Epithelial cell of proximal tubule (primary cell): ENCODE data around the gene AGMAT. TPM values are rescaled to one million over a fixed set of nuclear protein-coding genes. Genes with fewer than 3 reads are reported as not detected.

Experiments
- DNase-seq: peaks from one replicate; pipeline ENCODE4 v3.0.0-alpha.2; 2011; ENCODE audit warnings: low read depth
- H3K4me3 ChIP-seq: 2 replicates; pipeline ENCODE4 v1.5.1; 2011; ENCODE audit warnings: low read depth, mild to moderate bottlenecking, low read length
- total RNA-seq: library from RNA; depleted of rRNA; stranded (reverse); fragments of >200 nt; gene quantifications from 2 replicates; pipeline ENCODE4 v1.2.3, GENCODE V29; 2015
- TF ChIP-seq, protein P1 (sequence below): conservative IDR thresholded peaks from 2 replicates; pipeline ENCODE4 v1.5.1; 2012; ENCODE audit warnings: low read depth, mild to moderate bottlenecking, low read length

The AGMAT gene
- total RNA-seq, 1 donor from 2014 or later: 3.2 TPM

DNA sequence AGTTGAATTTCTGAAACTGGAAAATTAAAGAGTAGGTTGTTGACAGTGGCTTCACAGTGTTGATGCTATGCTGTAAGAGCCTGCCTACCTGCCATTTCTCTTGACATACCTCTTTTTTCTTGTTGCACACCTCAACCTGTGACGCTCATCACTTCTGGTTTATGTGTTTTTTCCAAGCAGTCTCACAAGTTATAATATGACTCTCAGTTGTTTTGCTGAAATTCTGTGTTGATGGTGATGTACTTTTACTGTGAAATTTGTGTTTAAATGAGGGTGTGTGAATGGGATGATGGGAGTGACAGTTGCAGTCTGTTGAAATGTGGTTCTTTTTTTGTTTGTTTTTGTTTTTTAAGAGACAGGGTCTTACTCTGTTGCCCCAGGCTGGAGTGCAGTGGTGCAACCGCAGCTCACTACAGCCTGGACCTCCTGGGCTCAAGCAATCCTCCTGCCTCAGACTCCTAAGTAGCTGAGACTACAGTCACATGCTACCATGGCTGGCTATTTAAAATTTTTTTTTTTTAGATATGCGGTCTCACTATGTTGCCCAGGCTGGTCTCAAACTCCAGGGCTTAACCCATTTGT, 39.4 kb upstream of the AGMAT start:
- DNase-seq: no peak
- TF ChIP-seq, protein P1, sequence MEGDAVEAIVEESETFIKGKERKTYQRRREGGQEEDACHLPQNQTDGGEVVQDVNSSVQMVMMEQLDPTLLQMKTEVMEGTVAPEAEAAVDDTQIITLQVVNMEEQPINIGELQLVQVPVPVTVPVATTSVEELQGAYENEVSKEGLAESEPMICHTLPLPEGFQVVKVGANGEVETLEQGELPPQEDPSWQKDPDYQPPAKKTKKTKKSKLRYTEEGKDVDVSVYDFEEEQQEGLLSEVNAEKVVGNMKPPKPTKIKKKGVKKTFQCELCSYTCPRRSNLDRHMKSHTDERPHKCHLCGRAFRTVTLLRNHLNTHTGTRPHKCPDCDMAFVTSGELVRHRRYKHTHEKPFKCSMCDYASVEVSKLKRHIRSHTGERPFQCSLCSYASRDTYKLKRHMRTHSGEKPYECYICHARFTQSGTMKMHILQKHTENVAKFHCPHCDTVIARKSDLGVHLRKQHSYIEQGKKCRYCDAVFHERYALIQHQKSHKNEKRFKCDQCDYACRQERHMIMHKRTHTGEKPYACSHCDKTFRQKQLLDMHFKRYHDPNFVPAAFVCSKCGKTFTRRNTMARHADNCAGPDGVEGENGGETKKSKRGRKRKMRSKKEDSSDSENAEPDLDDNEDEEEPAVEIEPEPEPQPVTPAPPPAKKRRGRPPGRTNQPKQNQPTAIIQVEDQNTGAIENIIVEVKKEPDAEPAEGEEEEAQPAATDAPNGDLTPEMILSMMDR: no peak
- no peak overlapping the region for H3K4me3 ChIP-seq

DNA sequence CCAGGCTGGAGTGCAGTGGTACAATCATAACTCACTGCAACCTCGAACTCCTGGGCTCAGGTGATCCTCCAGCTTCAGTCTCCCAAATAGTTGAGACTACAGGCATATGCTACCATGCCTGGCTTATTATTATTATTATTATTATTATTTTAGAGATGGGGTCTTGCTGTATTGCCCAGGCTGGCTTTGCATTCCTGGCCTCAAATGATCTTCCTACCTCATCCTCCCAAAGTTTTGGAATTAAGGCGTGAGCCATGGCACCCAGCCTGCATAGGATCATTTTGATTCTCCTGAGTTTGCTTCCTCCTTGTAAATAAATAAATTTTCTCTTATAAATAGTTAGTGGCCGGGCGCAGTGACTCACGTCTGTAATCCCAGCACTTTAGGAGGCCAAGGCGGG, 38.6 kb upstream of the AGMAT start:
- TF ChIP-seq, protein P1: no peak
- no peak overlapping the region for H3K4me3 ChIP-seq

DNA sequence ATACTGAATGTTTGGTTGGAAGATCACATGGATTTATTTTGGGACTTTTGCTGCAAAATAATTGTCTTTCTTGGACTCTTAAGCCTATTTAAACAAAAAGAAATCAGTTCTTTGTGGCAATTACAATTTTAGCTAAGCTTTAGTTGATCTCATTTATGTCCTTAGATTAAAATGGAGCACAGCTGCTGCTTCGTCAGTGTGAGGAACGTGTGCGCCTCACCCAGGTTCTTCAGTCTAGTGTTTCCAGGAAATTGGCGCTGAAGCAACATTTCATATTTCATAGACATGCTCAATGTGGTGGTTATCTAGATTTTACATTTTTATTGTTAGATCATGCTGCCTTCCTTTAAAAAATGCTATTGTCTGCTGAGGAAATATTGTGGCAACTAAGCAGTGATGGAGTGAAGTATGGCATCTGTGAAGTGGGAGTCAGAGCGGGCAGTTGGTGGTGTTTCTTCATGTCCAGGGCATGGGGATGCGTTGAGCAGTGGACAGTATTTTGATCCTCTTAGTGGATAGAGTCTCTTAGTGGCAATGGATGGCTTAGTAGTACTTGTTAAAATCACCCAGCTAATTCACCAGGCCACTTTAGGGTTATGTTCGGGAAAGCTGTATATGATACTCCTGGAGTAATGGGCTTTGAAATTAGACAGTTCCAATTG, 38.0 kb upstream of the AGMAT start:
- DNase-seq: no peak
- TF ChIP-seq, protein P1: no peak
- no peak overlapping the region for H3K4me3 ChIP-seq

More for the DNA sequence above, 38.6 kb upstream of the AGMAT start:
- no peak for DNase-seq

DNA sequence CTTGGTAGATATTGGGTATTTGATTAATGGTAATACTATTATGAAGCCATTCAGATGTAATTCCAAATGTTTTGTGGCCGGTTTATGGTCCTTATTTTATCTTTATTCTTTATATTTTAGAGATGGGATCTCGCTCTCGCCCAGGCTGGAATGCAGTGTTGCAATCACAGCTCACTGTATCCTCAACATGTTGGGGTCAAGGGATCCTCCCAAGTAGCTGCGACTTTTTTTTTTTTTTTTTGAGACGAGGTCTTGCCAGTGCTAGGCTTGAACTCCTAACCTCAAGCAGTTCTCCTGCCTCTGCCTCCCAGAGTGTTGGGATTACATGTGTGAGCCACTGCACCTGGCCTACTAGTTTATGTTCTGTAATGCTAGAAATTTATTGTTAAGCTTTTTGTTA, 37.1 kb upstream of the AGMAT start:
- DNase-seq: no peak
- TF ChIP-seq, protein P1: no peak
- no peak overlapping the region for H3K4me3 ChIP-seq

DNA sequence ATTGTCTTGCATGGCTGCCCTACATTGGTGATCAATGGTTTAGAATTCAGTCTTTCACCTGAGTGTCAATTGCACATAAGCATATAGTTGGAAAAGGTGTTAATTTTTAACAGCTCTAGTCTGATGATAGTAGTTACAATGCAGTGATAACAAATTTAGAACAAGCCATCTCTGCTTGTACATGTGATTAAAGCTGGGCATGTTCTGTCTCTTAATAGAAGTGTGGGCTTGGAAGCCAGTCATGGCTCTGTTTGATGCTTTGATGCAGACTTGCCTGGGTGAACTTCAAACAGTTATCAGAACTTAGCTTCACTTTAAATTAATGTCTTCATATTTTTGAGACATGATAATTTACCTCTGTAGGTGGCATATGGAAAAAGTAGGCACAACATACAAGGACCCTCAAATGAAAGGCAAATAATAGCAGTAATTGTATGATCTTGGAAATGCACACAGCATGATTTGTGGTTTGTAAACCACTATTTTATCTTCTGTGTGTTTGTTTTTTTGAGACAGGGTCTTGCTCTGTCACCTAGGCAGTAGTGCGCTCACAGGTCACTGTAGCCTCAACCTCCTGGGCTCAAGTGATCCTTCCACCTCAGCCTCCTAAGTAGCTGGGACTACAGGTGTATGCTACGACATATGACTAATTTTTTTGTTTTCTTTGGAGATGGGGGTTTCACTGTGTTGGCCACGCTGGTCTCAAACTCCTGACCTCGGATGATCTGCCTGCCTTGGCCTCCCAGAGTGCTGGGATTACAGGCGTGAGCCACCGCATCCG, 36.2 kb upstream of the AGMAT start:
- DNase-seq: no peak
- H3K4me3 ChIP-seq: no peak overlapping the region
- TF ChIP-seq, protein P1: no peak

DNA sequence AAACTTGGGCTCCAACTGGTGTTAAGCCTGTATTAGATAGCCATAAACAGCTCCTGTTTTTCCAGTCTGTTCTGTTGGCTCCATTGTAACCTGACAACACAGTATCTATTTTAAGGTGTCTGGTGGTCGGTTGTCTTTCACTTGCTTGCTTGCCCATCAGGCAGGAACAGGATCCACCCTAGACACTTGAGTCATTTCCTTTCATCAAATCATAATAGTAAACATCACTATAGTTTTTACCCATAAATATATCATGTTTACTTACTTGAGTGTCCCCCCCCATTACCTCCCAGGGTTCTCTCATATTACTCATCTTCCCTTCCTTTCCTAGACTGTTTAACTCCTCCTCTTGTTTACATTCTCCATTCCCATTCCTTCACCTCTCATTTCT, 35.3 kb upstream of the AGMAT start:
- TF ChIP-seq, protein P1: no peak
- no peak for DNase-seq
- no peak overlapping the region for H3K4me3 ChIP-seq
